Natural killer cell (primary cell): Measurements from ENCODE around the gene DNAAF5. TPM values are rescaled to one million over a fixed set of nuclear protein-coding genes. Genes with fewer than 3 reads are reported as not detected.

ENCODE experiments used
- ATAC-seq, 3 donors: fragments of 150-1000 bp in 2 of 3; fragments of 200-7000 bp in 1 of 3; cut with Tn5 transposase; 1 replicate in 1 of 3; 2 replicates in 2 of 3; pipeline ENCODE4 v1.10.0; 2021; ENCODE audit warnings: mild to moderate bottlenecking in 2 of 3, moderate library complexity in 2 of 3
- DNase-seq, 2 donors: peaks; one replicate each; pipeline versions ENCODE4 v3.0.0 to v3.0.0-alpha.2; 2013 to 2021; ENCODE audit warnings: mixed read lengths in 1 of 2
- H3K27ac ChIP-seq: one replicate; pipeline ENCODE4 v1.5.1; 2013; ENCODE audit warnings: mild to moderate bottlenecking, low read length
- H3K27me3 ChIP-seq: one replicate; pipeline ENCODE4 v1.6.1; 2013; ENCODE audit warnings: low read length; ENCODE audit not compliant: control insufficient read depth, insufficient read depth
- H3K36me3 ChIP-seq: one replicate; pipeline ENCODE4 v1.6.1; 2013; ENCODE audit warnings: low read length; ENCODE audit not compliant: control insufficient read depth, insufficient read depth
- H3K4me1 ChIP-seq: one replicate; pipeline ENCODE4 v1.6.1; 2013; ENCODE audit warnings: low read length; ENCODE audit not compliant: control insufficient read depth, insufficient read depth
- H3K4me3 ChIP-seq: one replicate; pipeline ENCODE4 v1.5.1; 2013; ENCODE audit warnings: low read length
- H3K9me3 ChIP-seq: one replicate; pipeline ENCODE4 v1.6.1; 2013; ENCODE audit warnings: low read length; ENCODE audit not compliant: control insufficient read depth, insufficient read depth
- H3K27ac Mint-ChIP-seq, 2 donors: one replicate each; pipeline ENCODE4 v1.8.0; 2022; ENCODE audit warnings: mild to moderate bottlenecking in 2 of 2, mixed read lengths in 2 of 2, moderate library complexity in 1 of 2
- H3K27me3 Mint-ChIP-seq, 2 donors: one replicate each; pipeline ENCODE4 v1.8.0; 2022; ENCODE audit warnings: low read depth in 2 of 2, mixed read lengths in 2 of 2
- H3K36me3 Mint-ChIP-seq: one replicate; pipeline ENCODE4 v1.8.0; 2022; ENCODE audit warnings: mixed read lengths
- H3K4me1 Mint-ChIP-seq, 2 donors: one replicate each; pipeline ENCODE4 v1.8.0; 2022; ENCODE audit warnings: mixed read lengths in 2 of 2
- H3K4me3 Mint-ChIP-seq: one replicate; pipeline ENCODE4 v1.8.0; 2022; ENCODE audit warnings: mild to moderate bottlenecking, moderate library complexity, mixed read lengths
- H3K9me3 Mint-ChIP-seq, 2 donors: one replicate each; pipeline ENCODE4 v1.8.0; 2022; ENCODE audit warnings: mixed read lengths in 2 of 2
- CTCF ChIP-seq: fragments of 200-600 bp; IDR thresholded peaks from one replicate; pipeline ENCODE4 v1.8.0; 2022; ENCODE audit warnings: antibody characterized with exemption
- WGBS: methylation state at CpG from one replicate; pipeline ENCODE4 v1.1.7; 2013; ENCODE audit warnings: missing lambda C conversion rate; ENCODE audit not compliant: insufficient coverage; 5-methylcytosine and 5-hydroxymethylcytosine counted together
- intact Hi-C: fragments of 100-400 bp; cut with micrococcal nuclease; formaldehyde crosslinking; loops from one replicate; pipeline ENCODE4 v1.14.2; 2022
- total RNA-seq, 4 donors: library from RNA; stranded (reverse); fragments of 120-200 nt in 1 of 4; gene quantifications; one replicate each; pipeline versions ENCODE4 v1.2.3 to v1.2.4, GENCODE V29; 2013 to 2022

Gene DNAAF5
- total RNA-seq, 3 donors from 2014 or later (not counting 1 experiment from before 2014, with no cell fraction given) = 6.7 to 10.3 (median 10.3) TPM

GRCh38 chr7:732556-732955, 6.1 kb downstream of the DNAAF5 start:
- H3K4me3 Mint-ChIP-seq = no peak overlapping the region
- peaks cover 6 to 10% of the 10 kb centered on the region in 2 donors for H3K4me1 Mint-ChIP-seq
- intact Hi-C loops = no loop called here
- H3K27me3 ChIP-seq = no peaks in the 10 kb centered on the region
- H3K27ac ChIP-seq = no peak overlapping the region
- H3K36me3 Mint-ChIP-seq = no peaks in the 10 kb centered on the region
- TF ChIP-seq CTCF = no peak
- no peak overlapping the region for H3K27ac Mint-ChIP-seq
- H3K36me3 ChIP-seq = no peaks in the 10 kb centered on the region
- ATAC-seq = no peak
- no peaks in the 10 kb centered on the region for H3K9me3 Mint-ChIP-seq
- peaks cover 6% of the 10 kb centered on the region for H3K4me1 ChIP-seq
- H3K9me3 ChIP-seq = peaks cover 8% of the 10 kb centered on the region
- H3K4me3 ChIP-seq = no peak overlapping the region
- DNase-seq = no peak
- WGBS = 97% methylated on average over 3 of the region's 3 CpGs
- no peaks in the 10 kb centered on the region for H3K27me3 Mint-ChIP-seq

DNA sequence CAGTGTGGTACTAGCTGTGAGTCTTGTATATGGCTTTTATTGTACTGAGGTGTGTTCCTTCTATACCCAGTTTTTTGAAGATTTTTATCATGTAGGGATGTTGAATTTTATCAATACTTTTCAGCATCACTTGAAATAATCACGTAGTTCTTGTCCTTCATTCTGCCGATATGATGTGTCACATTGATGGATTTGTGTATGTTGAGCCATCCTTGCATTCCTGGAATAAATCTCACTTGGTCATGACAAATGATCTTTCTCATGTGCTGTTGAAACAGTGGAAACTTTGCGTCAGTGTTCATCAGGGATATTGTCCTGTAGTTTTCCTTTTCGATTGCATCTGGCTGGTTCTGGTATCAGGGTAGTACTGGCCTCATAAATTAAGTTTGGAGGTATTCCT, 7.7 kb downstream of the DNAAF5 start:
- no peak overlapping the region for H3K27ac Mint-ChIP-seq

DNA sequence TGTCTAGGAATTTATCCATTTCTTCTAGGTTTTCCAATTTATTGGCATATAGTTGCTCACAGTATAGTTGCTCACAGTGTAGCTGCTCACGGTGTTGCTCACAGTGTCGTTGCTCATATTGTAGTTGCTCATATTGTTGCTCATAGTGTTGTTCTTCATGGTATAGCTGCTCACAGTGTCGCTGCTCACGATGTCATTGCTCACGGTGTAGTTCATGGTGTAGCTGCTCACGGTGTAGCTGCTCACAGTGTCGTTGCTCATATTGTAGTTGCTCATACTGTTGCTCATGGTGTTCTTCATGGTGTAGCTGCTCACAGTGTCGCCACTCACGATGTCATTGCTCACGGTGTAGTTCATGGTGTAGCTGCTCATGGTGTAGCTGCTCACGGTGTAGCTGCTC, 8.3 kb downstream of the DNAAF5 start:
- no peaks in the 10 kb centered on the region for H3K4me1 Mint-ChIP-seq
- Histone ChIP-seq H3K27ac (no peak overlapping the region), H3K9me3 (peaks cover 8% of the 10 kb centered on the region), H3K27me3 (no peaks in the 10 kb centered on the region), H3K36me3 (peaks cover 2% of the 10 kb centered on the region), H3K4me3 (no peak overlapping the region), H3K4me1 (no peaks in the 10 kb centered on the region)
- DNase-seq (no peak), ATAC-seq (no peak)
- intact Hi-C loops = no loop called here
- no peaks in the 10 kb centered on the region for H3K36me3 Mint-ChIP-seq
- TF ChIP-seq CTCF = no peak
- WGBS = 98% methylated on average over 11 of the region's 11 CpGs
- no peak overlapping the region for H3K4me3 Mint-ChIP-seq
- no peaks in the 10 kb centered on the region for H3K27me3 Mint-ChIP-seq
- no peak overlapping the region for H3K27ac Mint-ChIP-seq
- no peaks in the 10 kb centered on the region for H3K9me3 Mint-ChIP-seq

More for the DNA sequence above, 7.7 kb downstream of the DNAAF5 start:
- Histone ChIP-seq H3K9me3 (peaks cover 8% of the 10 kb centered on the region), H3K27me3 (no peaks in the 10 kb centered on the region), H3K4me1 (no peaks in the 10 kb centered on the region), H3K27ac (no peak overlapping the region), H3K36me3 (peaks cover 1% of the 10 kb centered on the region), H3K4me3 (no peak overlapping the region)
- 98% methylated on average over 4 of the region's 4 CpGs for WGBS
- DNase-seq (no peak), ATAC-seq (no peak)
- H3K4me1 Mint-ChIP-seq = no peaks in the 10 kb centered on the region
- intact Hi-C loops = no loop called here
- no peak for TF ChIP-seq CTCF
- H3K27me3 Mint-ChIP-seq = no peaks in the 10 kb centered on the region
- no peaks in the 10 kb centered on the region for H3K9me3 Mint-ChIP-seq
- no peak overlapping the region for H3K4me3 Mint-ChIP-seq
- no peaks in the 10 kb centered on the region for H3K36me3 Mint-ChIP-seq

- no peaks in the 10 kb centered on the region for H3K36me3 Mint-ChIP-seq
- intact Hi-C loops = no loop called here
- no peak overlapping the region for H3K4me3 ChIP-seq
- ATAC-seq (no peak), DNase-seq (no peak)
- no peaks in the 10 kb centered on the region for H3K4me1 Mint-ChIP-seq
- peaks cover 8% of the 10 kb centered on the region for H3K9me3 ChIP-seq
- WGBS = 96% methylated on average over 4 of the region's 5 CpGs
- no peak overlapping the region for H3K27ac Mint-ChIP-seq
- no peaks in the 10 kb centered on the region for H3K27me3 Mint-ChIP-seq
- H3K4me1 ChIP-seq = no peaks in the 10 kb centered on the region
- H3K27me3 ChIP-seq = no peaks in the 10 kb centered on the region
- H3K4me3 Mint-ChIP-seq = no peak overlapping the region
- H3K36me3 ChIP-seq = peaks cover 17% of the 10 kb centered on the region
- no peak for TF ChIP-seq CTCF
- no peaks in the 10 kb centered on the region for H3K9me3 Mint-ChIP-seq
- no peak overlapping the region for H3K27ac ChIP-seq
Measured at GRCh38 chr7:738241-738640, 11.7 kb downstream of the DNAAF5 start.
